OCI-LY7 (cell line): ENCODE data around the gene CCDC102B. TPM values are rescaled to one million over a fixed set of nuclear protein-coding genes. Genes with fewer than 3 reads are reported as not detected.

Source experiments
- BruUV-seq: library from RNA; stranded (reverse); fragments of 400-500 nt; replicated peaks from 2 replicates; lab custom pipeline; 2021; lab: Mats Ljungman, UMichigan
- CTCF ChIA-PET: fragments of 300-600 bp; sonication (Branson Sonifier 250); formaldehyde crosslinking; loops from one replicate; lab custom pipeline; 2022; ENCODE audit warnings: antibody characterized with exemption; ENCODE audit not compliant: unreplicated experiment; lab: Charles Lee
- POLR2A ChIA-PET: fragments of 300-600 bp; sonication (Branson Sonifier 250); formaldehyde crosslinking; loops from one replicate; lab custom pipeline; 2022; ENCODE audit warnings: antibody characterized with exemption; lab: Charles Lee
- DNase-seq: peaks from one replicate; pipeline ENCODE4 v3.0.0-alpha.2; 2015; ENCODE audit warnings: low spot score
- H2AFZ ChIP-seq: fragments of 200-600 bp; sonication (generic), shearing (Covaris generic); 2 replicates; pipeline ENCODE4 v1.6.1; 2014; ENCODE audit warnings: mild to moderate bottlenecking, antibody characterized with exemption, low read length, moderate library complexity
- H3K27ac ChIP-seq: fragments of 200-600 bp; sonication (generic); 2 replicates; pipeline ENCODE4 v1.5.1; 2014; ENCODE audit warnings: mixed run types, low read depth, mild to moderate bottlenecking, moderate library complexity, low read length, inconsistent platforms; ENCODE audit not compliant: poor library complexity, severe bottlenecking
- H3K36me3 ChIP-seq: fragments of 200-600 bp; sonication (generic); 2 replicates; pipeline ENCODE4 v1.6.1; 2014; ENCODE audit warnings: mild to moderate bottlenecking, antibody characterized with exemption, low read length, moderate library complexity, mixed read lengths; ENCODE audit not compliant: insufficient read depth
- H3K4me1 ChIP-seq: fragments of 200-600 bp; sonication (generic); 2 replicates; pipeline ENCODE4 v1.5.1; 2014; ENCODE audit warnings: mild to moderate bottlenecking, low read length; ENCODE audit not compliant: insufficient read depth, poor library complexity, severe bottlenecking
- H3K4me2 ChIP-seq: fragments of 200-600 bp; sonication (generic); 2 replicates; pipeline ENCODE4 v1.6.1; 2014; ENCODE audit warnings: mild to moderate bottlenecking, low read length
- H3K4me3 ChIP-seq: fragments of 200-600 bp; sonication (generic); 2 replicates; pipeline ENCODE4 v1.5.1; 2014; ENCODE audit warnings: mild to moderate bottlenecking, low read depth, low read length; ENCODE audit not compliant: poor library complexity, severe bottlenecking
- H3K79me2 ChIP-seq: fragments of 200-600 bp; sonication (generic); 2 replicates; pipeline ENCODE4 v1.6.1; 2016; ENCODE audit warnings: low read depth, mild to moderate bottlenecking, low read length, moderate library complexity, mixed read lengths; ENCODE audit not compliant: insufficient read depth
- H3K9me2 ChIP-seq: fragments of 200-600 bp; sonication (generic); 2 replicates; pipeline ENCODE4 v1.6.1; 2016; ENCODE audit warnings: mild to moderate bottlenecking, low read length, mixed read lengths; ENCODE audit not compliant: insufficient read depth
- H3K9me3 ChIP-seq: fragments of 200-600 bp; sonication (generic); 2 replicates; pipeline ENCODE4 v1.6.1; 2014; ENCODE audit warnings: mild to moderate bottlenecking, mixed run types, low read length, mixed read lengths
- H4K20me1 ChIP-seq: fragments of 200-600 bp; sonication (generic); 2 replicates; pipeline ENCODE4 v1.6.1; 2014; ENCODE audit warnings: mild to moderate bottlenecking, antibody characterized with exemption, low read length, moderate library complexity, mixed read lengths; ENCODE audit not compliant: insufficient read depth
- EZH2phosphoT487 ChIP-seq: fragments of 200-600 bp; sonication (generic); IDR thresholded peaks from 2 replicates; pipeline ENCODE4 v1.6.1; 2018; ENCODE audit warnings: low read depth, borderline replicate concordance, mild to moderate bottlenecking, mixed run types, antibody characterized with exemption, low read length, moderate library complexity, mixed read lengths
- intact Hi-C: fragments of 100-400 bp; cut with micrococcal nuclease; formaldehyde crosslinking; loops from one replicate; pipeline ENCODE4 v1.10.0; 2022; ENCODE audit not compliant: unreplicated experiment
- total RNA-seq, 2 experiments: library from RNA; depleted of rRNA in 1 of 2; stranded (reverse); fragments of >200 nt in 1 of 2; shearing (Covaris generic) in 1 of 2; gene quantifications; 2 replicates each; pipeline ENCODE4 v1.2.3, GENCODE V29; 2014 to 2022
- TF ChIP-seq, protein P1 (sequence below): fragments of 200-600 bp; sonication (generic); conservative IDR thresholded peaks from 2 replicates; pipeline ENCODE4 v1.5.1; 2014; ENCODE audit warnings: mild to moderate bottlenecking, antibody characterized with exemption, low read length, moderate library complexity, mixed read lengths

Gene CCDC102B
- total RNA-seq, 2 experiments from 2014 or later: 0.46 to 0.54 TPM

- POLR2A ChIA-PET: no interaction called here
- no peaks in the 10 kb centered on the region for H3K36me3 ChIP-seq
- no peak overlapping the region for H2AFZ ChIP-seq
- TF ChIP-seq EZH2phosphoT487: no peak
- TF ChIP-seq, protein P1, sequence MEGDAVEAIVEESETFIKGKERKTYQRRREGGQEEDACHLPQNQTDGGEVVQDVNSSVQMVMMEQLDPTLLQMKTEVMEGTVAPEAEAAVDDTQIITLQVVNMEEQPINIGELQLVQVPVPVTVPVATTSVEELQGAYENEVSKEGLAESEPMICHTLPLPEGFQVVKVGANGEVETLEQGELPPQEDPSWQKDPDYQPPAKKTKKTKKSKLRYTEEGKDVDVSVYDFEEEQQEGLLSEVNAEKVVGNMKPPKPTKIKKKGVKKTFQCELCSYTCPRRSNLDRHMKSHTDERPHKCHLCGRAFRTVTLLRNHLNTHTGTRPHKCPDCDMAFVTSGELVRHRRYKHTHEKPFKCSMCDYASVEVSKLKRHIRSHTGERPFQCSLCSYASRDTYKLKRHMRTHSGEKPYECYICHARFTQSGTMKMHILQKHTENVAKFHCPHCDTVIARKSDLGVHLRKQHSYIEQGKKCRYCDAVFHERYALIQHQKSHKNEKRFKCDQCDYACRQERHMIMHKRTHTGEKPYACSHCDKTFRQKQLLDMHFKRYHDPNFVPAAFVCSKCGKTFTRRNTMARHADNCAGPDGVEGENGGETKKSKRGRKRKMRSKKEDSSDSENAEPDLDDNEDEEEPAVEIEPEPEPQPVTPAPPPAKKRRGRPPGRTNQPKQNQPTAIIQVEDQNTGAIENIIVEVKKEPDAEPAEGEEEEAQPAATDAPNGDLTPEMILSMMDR: no peak
- no peak overlapping the region for H3K27ac ChIP-seq
- BruUV-seq: no TSS peak
- no peaks in the 10 kb centered on the region for H3K9me3 ChIP-seq
- no peak overlapping the region for H3K4me2 ChIP-seq
- H4K20me1 ChIP-seq: no peaks in the 10 kb centered on the region
- no peaks in the 10 kb centered on the region for H3K79me2 ChIP-seq
- intact Hi-C loops: no loop called here
- DNase-seq: no peak
- no peaks in the 10 kb centered on the region for H3K9me2 ChIP-seq
- H3K4me3 ChIP-seq: no peak overlapping the region
- CTCF ChIA-PET: no interaction called here
- no peaks in the 10 kb centered on the region for H3K4me1 ChIP-seq
Measured at GRCh38 chr18:68803356-68803755, 5.5 kb downstream of the CCDC102B start.

DNA sequence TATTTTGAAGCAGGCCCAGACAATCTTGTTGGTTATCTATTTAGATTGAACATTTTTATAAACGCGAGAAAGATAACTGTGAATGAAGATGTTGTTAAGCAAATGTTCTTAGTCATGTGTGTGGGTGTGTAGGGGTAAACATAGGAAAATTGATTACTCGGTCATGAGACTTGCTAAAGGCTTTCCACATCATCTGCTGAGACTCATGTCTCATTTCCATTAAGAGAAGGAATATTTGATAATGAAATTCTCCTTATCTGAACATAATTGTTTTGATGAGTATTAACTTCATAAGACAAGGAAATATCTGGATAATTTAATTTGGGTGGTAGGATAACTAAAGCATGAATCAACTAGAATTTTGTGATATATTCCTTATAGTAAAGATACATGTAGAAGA lies 19.7 kb downstream of the CCDC102B start:
- no peak overlapping the region for H2AFZ ChIP-seq
- no peak for DNase-seq
- H4K20me1 ChIP-seq: no peaks in the 10 kb centered on the region
- no peaks in the 10 kb centered on the region for H3K79me2 ChIP-seq
- H3K9me2 ChIP-seq: no peaks in the 10 kb centered on the region
- ChIA-PET CTCF (no interaction called here), POLR2A (no interaction called here)
- no peaks in the 10 kb centered on the region for H3K9me3 ChIP-seq
- BruUV-seq: no TSS peak
- H3K27ac ChIP-seq: no peak overlapping the region
- H3K4me1 ChIP-seq: no peaks in the 10 kb centered on the region
- no peaks in the 10 kb centered on the region for H3K36me3 ChIP-seq
- H3K4me3 ChIP-seq: no peak overlapping the region
- TF ChIP-seq, protein P1: no peak
- TF ChIP-seq EZH2phosphoT487: no peak
- no peak overlapping the region for H3K4me2 ChIP-seq
- intact Hi-C loops: no loop called here

- H3K4me3 ChIP-seq: no peak overlapping the region
- no peak for DNase-seq
- H3K9me3 ChIP-seq: no peaks in the 10 kb centered on the region
- ChIA-PET CTCF (no interaction called here), POLR2A (no interaction called here)
- H3K79me2 ChIP-seq: no peaks in the 10 kb centered on the region
- H3K4me2 ChIP-seq: no peak overlapping the region
- no peaks in the 10 kb centered on the region for H4K20me1 ChIP-seq
- no peaks in the 10 kb centered on the region for H3K9me2 ChIP-seq
- no peak overlapping the region for H3K27ac ChIP-seq
- no TSS peak for BruUV-seq
- H3K36me3 ChIP-seq: no peaks in the 10 kb centered on the region
- H2AFZ ChIP-seq: no peak overlapping the region
- TF ChIP-seq, protein P1: no peak
- no peak for TF ChIP-seq EZH2phosphoT487
- intact Hi-C loops: no loop called here
- no peaks in the 10 kb centered on the region for H3K4me1 ChIP-seq
Measured at GRCh38 chr18:68818584-68818983, 20.7 kb downstream of the CCDC102B start.
